GM12891 (cell line): Measurements from ENCODE around the gene SPAG9.
A peak's percentile ranks its signal among the peaks of the same experiment; 100 is the strongest.
"Not testable (repeated sequence)": the region's sequence is repeated elsewhere in the genome, so short reads cannot be mapped to it uniquely, and the experiment has no call there.

Experiments
- DNase-seq: peaks from one replicate; pipeline ENCODE4 v3.0.0; 2011; ENCODE audit warnings: low spot score; ENCODE audit not compliant: insufficient read length
- FAIRE-seq: peaks from 2 replicates; lab custom pipeline; 2011; peaks lifted over from hg19 to GRCh38; lab: Jason Lieb, UNC
- PAX5 ChIP-seq: IDR thresholded peaks from 2 replicates; pipeline ENCODE4 v1.6.1; 2011; ENCODE audit warnings: low read length, moderate library complexity, mild to moderate bottlenecking; ENCODE audit not compliant: insufficient read depth, severe bottlenecking
- POLR2A ChIP-seq: IDR thresholded peaks from 2 replicates; pipeline ENCODE4 v1.6.1; 2011; ENCODE audit warnings: low read depth, low read length, control low read depth
- POLR2AphosphoS5 ChIP-seq: IDR thresholded peaks from 2 replicates; pipeline ENCODE4 v1.6.1; 2011; ENCODE audit warnings: low read depth, low read length, control low read depth
- POU2F2 ChIP-seq: IDR thresholded peaks from 2 replicates; pipeline ENCODE4 v1.6.1; 2011; ENCODE audit warnings: low read depth, mild to moderate bottlenecking, control low read depth, low read length, moderate library complexity
- SPI1 ChIP-seq: IDR thresholded peaks from 2 replicates; pipeline ENCODE4 v1.6.1; 2011; ENCODE audit warnings: low read depth, low read length, control low read depth
- TAF1 ChIP-seq: IDR thresholded peaks from 2 replicates; pipeline ENCODE4 v1.6.1; 2011; ENCODE audit warnings: low read depth, low read length, control low read depth

Gene SPAG9

DNA sequence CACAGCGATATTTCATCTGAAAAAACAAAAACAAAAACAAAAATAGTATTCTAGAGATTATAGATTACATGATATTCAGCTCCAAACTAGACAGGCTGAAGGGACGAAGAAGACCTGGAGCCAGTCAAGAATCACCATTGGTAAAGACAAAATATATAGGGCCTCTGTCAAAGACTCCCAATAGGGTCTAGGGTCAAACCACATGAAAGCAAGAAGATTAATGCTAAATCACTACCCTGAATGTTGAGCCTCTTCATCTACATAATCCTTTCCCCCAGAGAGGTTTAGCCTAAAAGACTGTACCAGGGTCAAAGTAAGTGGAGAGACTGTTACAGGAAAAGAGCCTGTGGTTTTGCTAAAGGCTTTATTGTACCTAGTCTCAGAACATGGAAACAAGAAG, 21.9 kb upstream of the SPAG9 start:
- FAIRE-seq (no peak), DNase-seq (no peak)
- TF ChIP-seq PAX5 (no peak), POLR2AphosphoS5 (no peak), TAF1 (no peak), SPI1 (no peak), POU2F2 (no peak), POLR2A (no peak)

DNA sequence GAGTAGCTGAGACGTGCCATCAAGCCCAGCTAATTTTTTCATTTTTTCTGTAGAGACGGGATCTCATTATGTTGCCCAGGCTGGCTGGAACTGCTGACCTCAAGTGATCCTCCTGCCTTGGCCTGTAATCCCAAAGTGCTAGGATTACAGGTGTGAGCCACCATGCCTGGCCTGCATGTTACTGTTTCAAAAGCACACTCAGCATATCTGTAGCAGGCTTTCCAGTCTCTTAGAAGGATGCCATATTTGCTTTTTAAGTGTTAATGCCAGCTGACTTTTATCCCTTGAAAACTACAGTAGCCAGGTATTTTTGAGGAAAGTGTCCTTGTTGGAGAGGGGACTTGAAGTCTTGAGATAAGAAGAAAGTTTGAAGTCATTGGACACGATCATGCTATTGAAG, 15.3 kb upstream of the SPAG9 start:
- no peak for TF ChIP-seq POLR2A
- no peak for TF ChIP-seq POU2F2
- no peak for TF ChIP-seq POLR2AphosphoS5
- TF ChIP-seq SPI1, result no peak
- TF ChIP-seq PAX5, result no peak
- no peak for TF ChIP-seq TAF1
- FAIRE-seq (no peak), DNase-seq (no peak)

DNA sequence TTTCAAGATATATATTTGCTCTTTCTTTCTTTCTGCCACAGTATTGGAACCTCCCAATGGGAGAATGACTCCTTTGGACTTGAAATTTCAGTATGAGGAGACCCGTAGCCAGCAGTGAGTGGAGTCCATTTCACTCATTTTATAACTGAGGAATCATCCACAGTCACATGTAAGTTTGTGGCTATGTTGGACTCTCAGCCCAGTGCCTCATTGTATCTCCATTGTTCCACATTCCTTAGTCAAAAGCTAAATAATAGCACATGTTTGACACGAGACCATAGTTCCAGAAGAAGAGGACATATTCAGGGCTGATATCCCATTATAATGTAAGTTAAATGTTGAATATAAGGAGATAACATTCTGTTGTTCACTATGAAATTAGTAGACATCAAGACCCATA, 12.7 kb upstream of the SPAG9 start:
- FAIRE-seq, result no peak
- TF ChIP-seq PAX5 (no peak), POLR2A (no peak), POU2F2 (no peak), SPI1 (no peak), POLR2AphosphoS5 (no peak), TAF1 (no peak)
- no peak for DNase-seq

DNA sequence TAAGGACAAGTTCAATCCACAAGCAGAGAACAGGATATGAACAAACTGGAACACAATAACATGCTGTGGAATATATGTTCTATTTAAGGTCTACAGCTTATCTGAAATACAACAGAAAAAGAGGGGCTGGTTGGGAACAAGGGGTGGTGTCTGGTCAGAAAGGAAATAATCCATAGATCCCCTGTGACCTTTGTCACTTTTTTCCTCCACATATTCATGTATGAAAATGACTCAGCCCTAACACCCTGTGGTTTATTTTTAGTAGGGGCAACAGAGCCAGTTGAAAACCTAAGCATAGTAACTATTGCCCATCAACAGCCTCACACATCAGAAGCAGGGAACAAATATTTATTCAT, 12.3 kb upstream of the SPAG9 start:
- FAIRE-seq (no peak), DNase-seq (no peak)
- TF ChIP-seq POLR2A (no peak), POLR2AphosphoS5 (no peak), PAX5 (no peak), TAF1 (no peak), SPI1 (no peak), POU2F2 (no peak)

DNA sequence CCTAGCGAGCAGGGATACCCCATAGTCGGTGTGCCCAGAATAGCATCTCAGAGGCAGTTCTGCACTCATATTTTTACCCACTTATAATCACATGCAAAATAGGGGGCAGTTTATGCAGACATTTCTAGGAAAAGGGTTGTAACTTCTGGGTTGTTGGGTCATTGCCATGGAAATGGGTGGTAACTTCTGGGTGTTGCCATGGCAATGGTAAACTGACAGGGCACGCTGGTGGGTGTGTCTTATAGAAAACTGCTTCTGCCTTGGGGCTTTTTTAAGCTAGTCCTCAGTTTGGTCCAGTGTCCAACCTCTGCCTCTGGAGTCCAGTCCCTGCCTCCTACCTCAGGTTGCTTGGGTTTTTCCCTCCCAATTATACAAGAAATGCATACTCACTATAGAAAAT, 7.4 kb upstream of the SPAG9 start:
- no peak for DNase-seq
- no peak for FAIRE-seq

DNA sequence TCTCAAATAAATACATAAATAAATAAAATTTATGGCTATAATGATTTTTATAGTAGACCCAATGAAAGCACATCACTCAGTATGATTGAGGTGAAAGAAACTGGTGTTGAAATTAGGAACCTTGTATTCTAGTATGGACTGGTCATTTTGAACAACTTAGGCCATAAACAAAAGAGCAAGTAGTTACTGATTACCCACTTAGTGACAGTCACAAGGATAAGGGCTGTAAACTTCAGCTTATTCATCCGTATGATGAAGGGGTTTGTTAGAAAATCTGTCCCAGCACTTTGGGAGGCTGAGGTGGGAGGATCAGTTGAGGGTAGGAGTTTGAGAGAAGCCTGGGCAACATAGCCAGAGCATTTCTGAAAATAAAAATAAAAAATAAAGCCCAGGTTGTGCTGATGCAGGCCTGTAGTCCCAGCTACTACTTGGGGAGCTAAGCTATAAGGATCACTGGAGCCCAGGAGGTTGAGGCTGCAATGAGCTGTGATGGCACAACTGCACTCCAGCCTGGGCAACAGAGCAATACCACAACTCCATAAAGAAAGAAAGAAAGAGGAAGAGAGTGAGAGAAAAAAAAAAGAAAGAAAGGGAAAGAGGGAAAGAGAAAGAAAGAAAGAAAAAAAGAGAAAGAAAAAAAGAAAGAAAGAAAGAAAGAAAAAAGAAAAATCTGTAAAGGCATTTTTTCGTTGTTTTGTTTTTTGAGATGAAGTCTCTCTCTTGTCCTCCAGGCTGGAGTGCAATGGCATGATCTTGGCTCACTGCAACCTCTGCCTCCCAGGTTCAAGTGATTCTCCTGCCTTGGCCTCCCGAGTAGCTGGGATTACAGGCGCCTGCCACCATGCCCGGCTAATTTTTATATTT, 4.2 kb upstream of the SPAG9 start:
- DNase-seq (no peak), FAIRE-seq (no peak)
- no peak for TF ChIP-seq SPI1
- no peak for TF ChIP-seq POLR2AphosphoS5
- no peak for TF ChIP-seq POU2F2
- no peak for TF ChIP-seq POLR2A
- TF ChIP-seq TAF1, result no peak
- TF ChIP-seq PAX5, result no peak

More for the DNA sequence above, 7.4 kb upstream of the SPAG9 start:
- TF ChIP-seq POLR2A (no peak), PAX5 (no peak), SPI1 (no peak), POU2F2 (no peak), POLR2AphosphoS5 (no peak), TAF1 (no peak)

DNA sequence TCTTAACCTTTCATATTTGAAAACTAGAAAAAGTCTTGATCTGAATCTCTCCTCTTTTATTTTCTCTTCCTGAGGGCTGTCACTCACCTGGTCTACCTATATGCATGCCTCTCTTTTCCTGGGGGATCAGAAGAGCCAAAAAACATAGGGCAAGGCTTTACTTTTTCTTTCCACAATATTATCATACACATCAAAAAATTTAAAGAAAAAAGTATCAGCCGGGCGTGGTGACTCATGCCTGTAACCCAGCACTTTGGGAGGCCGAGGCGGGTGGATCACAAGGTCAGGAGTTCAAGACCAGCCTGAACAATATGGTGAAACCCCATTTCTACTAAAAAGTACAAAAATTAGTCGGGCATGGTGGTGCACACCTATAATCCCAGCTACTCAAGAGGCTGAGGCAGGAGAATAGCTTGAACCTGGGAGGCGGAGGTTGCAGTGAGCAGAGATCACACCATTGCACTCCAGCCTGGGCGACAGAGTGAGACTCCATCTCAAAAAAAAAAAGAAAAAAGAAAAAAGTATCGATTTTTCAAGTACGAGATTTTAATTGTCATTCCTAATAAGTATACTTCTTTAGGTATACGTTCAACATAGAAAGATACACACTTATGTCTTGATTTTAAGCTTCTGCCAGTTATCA, 1.9 kb upstream of the SPAG9 start:
- FAIRE-seq, DNase-seq: not testable (repeated sequence)

DNA sequence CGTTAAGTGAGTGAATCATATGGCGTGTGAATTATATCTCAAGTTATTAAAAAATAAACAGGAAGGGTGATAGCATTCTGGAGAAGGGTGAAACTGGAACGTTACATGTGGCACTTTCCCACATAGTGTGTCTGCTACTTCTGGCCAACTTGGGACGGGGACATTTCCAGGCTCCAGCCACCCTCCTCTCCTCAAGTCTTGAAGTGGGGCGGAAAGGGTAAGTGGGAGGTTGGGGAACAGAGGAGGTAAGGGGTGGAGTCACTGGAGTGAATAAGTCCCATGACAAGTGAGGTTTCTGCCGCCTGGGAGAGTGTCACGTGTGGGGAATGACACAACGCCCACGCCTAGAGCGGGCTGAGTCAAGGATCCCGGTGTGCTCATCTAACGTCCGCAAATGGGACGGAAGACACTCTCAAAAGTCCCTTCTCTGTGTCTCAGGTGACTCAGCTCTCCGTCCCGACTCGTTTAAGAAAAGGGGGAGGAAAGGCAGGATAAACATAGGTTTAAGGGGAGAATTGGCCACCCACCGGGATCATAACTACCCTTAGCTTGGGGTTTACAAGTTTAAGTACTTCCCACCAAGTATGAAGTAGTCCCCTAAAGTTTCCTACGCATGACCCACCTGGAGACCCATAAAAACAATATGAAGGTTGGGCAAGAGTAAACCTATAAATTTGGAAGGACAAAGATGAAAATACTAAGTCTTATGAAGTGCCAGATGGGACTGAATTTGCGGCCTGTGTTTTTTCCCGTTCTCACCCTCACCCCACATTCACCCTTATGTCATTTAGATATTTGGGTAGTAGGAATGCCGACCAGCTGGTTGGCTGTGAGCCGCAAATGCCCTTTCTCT, 1.2 kb upstream of the SPAG9 start:
- DNase-seq, result peak; percentile 25
- TF ChIP-seq POLR2A (peak; percentile 80), POLR2AphosphoS5 (peak; percentile 89), TAF1 (peak; percentile 84), POU2F2 (peak; percentile 62), SPI1 (no peak), PAX5 (no peak)
- peak; percentile 80 for FAIRE-seq

DNA sequence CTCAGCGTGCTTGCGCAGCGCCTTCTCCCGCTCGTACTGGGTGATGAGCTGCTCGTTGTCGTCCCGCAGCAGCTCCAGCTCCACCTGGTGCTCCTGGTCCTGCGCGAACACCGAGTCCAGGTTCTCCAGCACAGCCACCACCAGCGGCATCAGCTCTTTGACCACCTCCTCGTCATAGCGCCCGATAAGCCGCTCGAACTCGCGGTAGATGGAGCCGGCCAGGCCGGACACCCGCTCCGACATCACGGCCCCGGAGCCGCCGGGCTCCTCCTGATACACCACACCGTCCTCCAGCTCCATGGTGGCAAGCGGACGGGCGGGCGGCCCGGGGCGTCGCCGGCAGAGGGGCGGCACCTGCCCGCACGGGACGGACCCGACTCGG, 320 bp downstream of the SPAG9 start:
- no peak for FAIRE-seq
- TF ChIP-seq TAF1 (no peak), SPI1 (no peak), POU2F2 (no peak)

More for the DNA sequence above, 320 bp downstream of the SPAG9 start:
- peak; percentile 44 for DNase-seq
